Activated naive CD4-positive, alpha-beta T cell treated with anti-CD3 and anti-CD28 coated beads, Interleukin-2, amount 50 U/mL, for 72 hours (primary cell): ENCODE measurements around the gene CH25H. TPM values are rescaled to one million over a fixed set of nuclear protein-coding genes. Genes with fewer than 3 reads are reported as not detected.
"Not testable (repeated sequence)": the region's sequence is repeated elsewhere in the genome, so short reads cannot be mapped to it uniquely, and the experiment has no call there.

ENCODE experiments used
- ATAC-seq, 2 donors: fragments of 150-1000 bp; cut with Tn5 transposase; 2 replicates each; pipeline ENCODE4 v1.10.0; 2021; ENCODE audit warnings: mild to moderate bottlenecking in 2 of 2, moderate library complexity in 2 of 2
- DNase-seq, 2 donors: peaks; one replicate each; pipeline ENCODE4 v3.0.0; 2021 to 2022; ENCODE audit warnings: low spot score in 2 of 2
- H3K27ac Mint-ChIP-seq, 2 donors: one replicate each; pipeline ENCODE4 v1.8.0; 2022; ENCODE audit warnings: mild to moderate bottlenecking in 2 of 2, mixed read lengths in 2 of 2
- H3K36me3 Mint-ChIP-seq, 2 donors: one replicate each; pipeline ENCODE4 v1.8.0; 2022; ENCODE audit warnings: mixed read lengths in 2 of 2
- H3K9me3 Mint-ChIP-seq, 2 donors: one replicate each; pipeline ENCODE4 v1.8.0; 2022; ENCODE audit warnings: mixed read lengths in 2 of 2
- total RNA-seq, 2 donors: library from RNA; stranded (reverse); gene quantifications; one replicate each; pipeline ENCODE4 v1.2.3, GENCODE V29; 2022

Gene CH25H, protein sequence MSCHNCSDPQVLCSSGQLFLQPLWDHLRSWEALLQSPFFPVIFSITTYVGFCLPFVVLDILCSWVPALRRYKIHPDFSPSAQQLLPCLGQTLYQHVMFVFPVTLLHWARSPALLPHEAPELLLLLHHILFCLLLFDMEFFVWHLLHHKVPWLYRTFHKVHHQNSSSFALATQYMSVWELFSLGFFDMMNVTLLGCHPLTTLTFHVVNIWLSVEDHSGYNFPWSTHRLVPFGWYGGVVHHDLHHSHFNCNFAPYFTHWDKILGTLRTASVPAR
- under 1 TPM in 1 of 2 donors, not detected in 1; 0.14 TPM for total RNA-seq

DNA sequence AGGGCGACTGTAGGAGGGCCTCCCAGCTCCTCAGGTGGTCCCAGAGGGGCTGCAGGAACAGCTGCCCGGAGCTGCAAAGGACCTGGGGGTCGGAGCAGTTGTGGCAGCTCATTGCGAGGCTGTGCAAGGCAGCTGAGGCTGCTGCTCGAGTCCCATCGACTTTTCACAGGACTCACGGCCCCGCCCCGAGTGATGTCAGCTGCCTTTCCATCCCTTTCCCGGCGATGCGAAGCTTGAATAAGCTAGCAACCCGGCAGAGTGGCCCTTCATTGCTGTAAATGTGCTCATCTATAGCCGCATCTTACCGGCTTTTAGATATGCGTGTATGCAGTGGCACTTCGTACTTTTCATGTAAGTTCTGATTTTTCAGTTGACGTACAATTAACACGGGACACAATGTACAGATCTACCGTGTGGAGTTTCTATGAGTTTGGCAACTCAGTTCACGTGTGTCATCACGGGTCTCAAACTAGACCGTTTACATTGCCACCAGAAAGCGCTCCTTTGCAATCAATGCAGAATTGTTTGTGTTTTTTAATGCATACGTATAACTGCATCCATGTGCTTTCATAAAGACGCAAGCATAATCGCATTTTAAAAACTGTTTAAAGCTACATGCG is at the start of gene CH25H:
TSS of gene CH25H (minus strand) at position 137 of the 620 bp plus-strand sequence. CDS start at position 112, 25 bp downstream.
- ATAC-seq: peak; percentile 67 to 75
- Mint-ChIP-seq H3K9me3 (no peaks in the 10 kb centered on the region), H3K36me3 (peaks cover 0 to 6% of the 10 kb centered on the region in 2 donors), H3K27ac (no peak within 1 kb of the TSS)
- peak in 1 of 2 donors; percentile 45 for DNase-seq

DNA sequence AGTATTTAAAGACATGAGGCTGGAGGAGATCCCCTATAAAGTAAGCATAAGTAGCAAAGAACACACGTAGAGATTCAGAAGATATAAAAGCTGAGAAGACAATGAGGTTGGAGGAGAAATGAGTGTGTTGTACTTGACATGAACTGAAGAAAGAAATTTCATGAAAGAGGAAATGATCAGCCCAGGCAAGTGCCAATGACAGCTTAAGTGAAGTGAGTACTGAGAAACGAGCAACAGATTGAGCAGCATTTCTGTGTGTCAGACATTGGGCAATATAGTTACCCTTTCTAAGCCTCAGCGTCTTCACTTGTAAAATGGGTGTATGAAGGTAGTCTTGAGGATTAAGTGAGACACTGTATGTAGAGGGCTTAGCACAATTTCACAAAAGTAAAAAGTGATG is 49.2 kb upstream of the CH25H start:
- DNase-seq (no peak), ATAC-seq (no peak)
- H3K9me3 Mint-ChIP-seq: peaks cover 16 to 23% of the 10 kb centered on the region in 2 donors
- no peak overlapping the region for H3K27ac Mint-ChIP-seq
- peaks cover 17 to 36% of the 10 kb centered on the region in 2 donors for H3K36me3 Mint-ChIP-seq

DNA sequence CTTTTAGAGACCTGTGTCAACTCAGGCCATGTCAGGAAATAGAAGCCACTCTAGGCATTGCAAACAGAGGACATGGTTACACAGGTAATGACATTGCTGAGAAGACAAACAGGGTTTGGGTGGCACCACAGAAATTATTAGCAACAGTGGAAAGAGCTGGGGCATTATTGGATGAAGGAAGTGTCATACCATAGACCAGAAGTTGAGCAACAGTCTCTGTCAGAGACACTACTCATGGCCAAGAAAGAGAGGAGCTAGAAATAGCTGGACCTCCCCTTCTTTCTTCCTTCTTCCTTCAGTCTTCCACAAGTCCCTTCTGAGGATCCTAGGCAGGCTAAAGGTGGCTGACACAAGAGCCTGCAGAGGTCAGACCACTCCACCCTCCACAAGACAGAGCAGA is 48.7 kb upstream of the CH25H start:
- ATAC-seq (no peak), DNase-seq (no peak)
- Mint-ChIP-seq H3K36me3 (peaks cover 17 to 36% of the 10 kb centered on the region in 2 donors), H3K27ac (no peak overlapping the region), H3K9me3 (peaks cover 16 to 23% of the 10 kb centered on the region in 2 donors)

DNA sequence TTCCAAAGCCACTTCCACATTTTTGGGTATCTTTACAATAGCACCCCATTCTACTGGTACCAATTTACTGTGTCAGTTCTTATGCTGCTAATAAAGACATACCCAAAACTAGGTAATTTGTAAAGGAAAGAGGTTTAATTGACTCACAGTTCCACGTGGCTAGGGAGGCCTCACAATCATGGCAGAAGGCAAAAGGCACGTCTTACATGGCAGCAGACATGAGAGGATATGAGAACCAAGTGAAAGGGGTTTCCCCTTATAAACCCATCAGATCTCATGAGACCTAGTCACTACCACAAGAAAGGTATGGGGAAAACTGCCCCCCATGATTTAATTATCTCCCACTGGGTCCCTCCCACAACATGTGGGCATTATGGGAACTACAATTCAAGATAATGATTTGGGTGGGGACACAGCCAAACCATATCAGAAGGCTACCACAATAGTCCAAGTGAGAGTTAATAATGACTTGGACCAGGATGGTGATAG is 48.0 kb upstream of the CH25H start:
- peak in 1 of 2 donors; percentile 9 for ATAC-seq
- H3K36me3 Mint-ChIP-seq: peaks cover 17 to 36% of the 10 kb centered on the region in 2 donors
- DNase-seq: not testable (repeated sequence)
- peak overlapping the region in 1 of 2 donors; percentile 37 for H3K27ac Mint-ChIP-seq
- peaks cover 16 to 23% of the 10 kb centered on the region in 2 donors for H3K9me3 Mint-ChIP-seq

DNA sequence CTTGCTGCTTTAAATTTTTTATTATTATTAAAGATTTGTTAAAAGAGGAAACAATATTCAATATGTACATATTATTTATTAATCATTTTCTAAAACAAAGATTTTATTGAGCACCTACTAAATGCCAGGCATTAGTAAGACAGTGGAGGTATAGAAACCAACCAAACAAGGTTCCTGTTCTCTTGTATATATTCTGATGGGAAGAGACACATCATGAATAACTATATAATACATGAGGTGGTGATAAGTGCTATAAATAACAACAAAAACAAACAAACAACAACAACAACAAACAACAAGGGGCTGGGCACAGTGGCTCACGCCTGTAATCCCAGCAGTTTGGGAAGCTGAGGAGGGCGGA is 45.1 kb upstream of the CH25H start:
- no peak overlapping the region for H3K27ac Mint-ChIP-seq
- ATAC-seq: no peak

DNA sequence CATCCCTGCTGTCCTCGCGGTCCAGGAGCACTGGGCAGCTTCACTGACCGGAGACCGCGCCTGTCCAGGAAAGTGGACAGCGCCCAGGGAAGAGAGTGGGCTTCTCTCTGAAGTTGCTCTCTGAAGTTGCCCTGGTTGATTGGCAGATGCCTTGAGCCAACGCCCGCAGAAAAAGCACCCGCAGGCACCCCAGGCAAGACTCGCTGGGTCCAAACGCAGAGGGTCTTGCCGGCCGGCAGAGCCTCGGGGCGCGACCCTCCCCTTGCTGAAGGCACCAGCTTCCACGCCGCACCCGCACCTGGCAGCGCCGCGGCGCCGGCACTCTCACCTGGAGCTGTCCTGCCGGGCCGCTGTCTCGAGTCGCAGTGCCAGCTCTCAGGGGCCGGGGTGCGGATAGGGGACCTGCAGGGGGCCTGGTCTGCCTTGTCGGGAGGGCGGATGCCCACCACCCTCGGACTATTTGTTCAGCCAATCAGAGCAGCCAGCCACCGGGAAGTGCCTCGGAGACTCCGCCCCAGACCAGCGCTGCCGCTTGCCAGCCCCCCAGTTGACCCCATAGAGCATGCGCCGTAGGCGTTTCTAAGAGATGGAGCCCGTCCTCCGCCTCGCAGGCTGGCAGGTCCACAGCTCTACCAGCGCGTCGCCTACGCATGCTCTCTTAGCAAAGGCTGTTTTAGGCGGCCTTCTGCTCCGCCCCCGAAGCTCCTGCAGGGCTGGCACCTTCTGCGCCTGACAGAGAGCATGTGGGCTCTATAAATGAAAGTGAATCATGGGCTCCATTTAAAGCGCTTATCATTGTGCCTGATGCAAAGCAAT is 44.5 kb upstream of the CH25H start, which contains the start of gene LIPA:
TSS of gene LIPA (minus strand) at position 367 of the 816 bp plus-strand sequence. CDS start 4,127 bp downstream, outside the sequence.
- peak; percentile 88 to 93 for DNase-seq
- peaks cover 17 to 36% of the 10 kb centered on the region in 2 donors for H3K36me3 Mint-ChIP-seq
- ATAC-seq: peak; percentile 96 to 97
- H3K27ac Mint-ChIP-seq: peak within 1 kb of the TSS in 1 of 2 donors; percentile 41
- peaks cover 16 to 23% of the 10 kb centered on the region in 2 donors for H3K9me3 Mint-ChIP-seq

More for the DNA sequence above, 45.1 kb upstream of the CH25H start:
- DNase-seq: no peak
- H3K9me3 Mint-ChIP-seq: peaks cover 16 to 23% of the 10 kb centered on the region in 2 donors
- peaks cover 17 to 36% of the 10 kb centered on the region in 2 donors for H3K36me3 Mint-ChIP-seq

DNA sequence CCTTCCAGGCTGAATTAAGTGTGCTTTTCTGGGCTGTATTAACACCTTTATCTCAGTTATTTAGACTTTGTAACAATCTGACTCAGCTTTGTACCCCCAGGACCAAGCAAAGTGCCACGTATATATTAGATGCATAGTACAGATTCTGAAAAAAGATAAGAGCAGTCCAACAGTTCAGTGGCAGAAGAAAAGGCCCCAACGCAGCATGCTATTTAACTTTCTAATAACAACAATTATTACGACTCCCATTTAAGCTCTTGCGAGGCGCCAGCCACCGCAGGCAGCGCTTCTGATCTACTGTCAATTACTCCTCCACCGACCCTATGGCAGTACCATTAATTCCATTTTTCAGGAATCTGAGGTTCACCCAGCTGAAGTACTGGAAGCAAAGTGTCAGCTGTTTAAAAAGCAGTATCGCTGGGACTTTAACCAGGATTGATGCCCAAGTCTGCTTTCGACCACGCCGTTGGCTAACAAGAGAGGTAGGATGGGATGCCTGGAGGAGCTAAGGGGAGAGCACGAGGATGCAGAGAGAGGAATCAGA is 43.8 kb upstream of the CH25H start:
- peak overlapping the region in 1 of 2 donors; percentile 41 for H3K27ac Mint-ChIP-seq
- ATAC-seq (no peak), DNase-seq (no peak)
- H3K9me3 Mint-ChIP-seq: peaks cover 16 to 20% of the 10 kb centered on the region in 2 donors
- H3K36me3 Mint-ChIP-seq: peaks cover 17 to 36% of the 10 kb centered on the region in 2 donors

DNA sequence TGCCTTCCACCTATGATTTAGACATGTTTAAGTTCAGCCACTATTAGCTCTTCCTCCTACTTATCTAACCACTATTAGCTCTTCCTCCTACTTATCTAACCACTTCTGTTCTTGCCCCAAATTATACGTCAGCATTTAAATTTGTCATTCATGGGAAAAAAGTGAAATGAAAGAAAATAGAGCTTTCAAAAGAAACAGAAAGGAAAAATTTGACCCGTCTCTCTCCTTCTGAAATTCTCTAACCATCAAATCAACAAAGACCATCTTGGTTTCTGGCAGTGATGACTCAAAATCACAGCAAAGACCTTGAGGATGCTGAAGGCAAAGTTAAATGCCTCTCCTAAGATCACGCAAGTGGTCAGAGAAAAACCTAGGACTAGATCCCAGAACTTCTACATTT is 41.9 kb upstream of the CH25H start:
- H3K27ac Mint-ChIP-seq: no peak overlapping the region
- ATAC-seq (no peak), DNase-seq (no peak)
- H3K36me3 Mint-ChIP-seq: peaks cover 0 to 18% of the 10 kb centered on the region in 2 donors
- H3K9me3 Mint-ChIP-seq: peaks cover 4% of the 10 kb centered on the region in 2 donors

DNA sequence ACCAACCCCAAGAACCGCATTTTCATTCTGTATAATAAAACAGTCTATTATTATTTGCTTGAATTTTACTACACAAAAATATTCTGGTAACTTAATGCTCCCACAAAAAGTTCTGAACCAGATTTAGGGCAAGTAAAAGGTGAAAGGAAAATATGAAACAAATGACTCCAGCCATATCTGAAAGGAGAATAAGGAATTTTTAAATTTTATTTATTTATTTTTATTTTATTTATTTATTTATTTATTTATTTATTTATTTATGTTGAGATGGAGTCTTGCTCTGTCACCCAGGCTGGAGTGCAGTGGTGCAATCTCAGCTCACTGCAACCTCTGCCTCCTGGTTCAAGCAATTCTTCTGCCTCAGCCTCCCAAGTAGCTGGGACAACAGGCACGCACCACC is 40.5 kb upstream of the CH25H start:
- DNase-seq, ATAC-seq, H3K9me3 Mint-ChIP-seq, H3K27ac Mint-ChIP-seq, H3K36me3 Mint-ChIP-seq: not testable (repeated sequence)

DNA sequence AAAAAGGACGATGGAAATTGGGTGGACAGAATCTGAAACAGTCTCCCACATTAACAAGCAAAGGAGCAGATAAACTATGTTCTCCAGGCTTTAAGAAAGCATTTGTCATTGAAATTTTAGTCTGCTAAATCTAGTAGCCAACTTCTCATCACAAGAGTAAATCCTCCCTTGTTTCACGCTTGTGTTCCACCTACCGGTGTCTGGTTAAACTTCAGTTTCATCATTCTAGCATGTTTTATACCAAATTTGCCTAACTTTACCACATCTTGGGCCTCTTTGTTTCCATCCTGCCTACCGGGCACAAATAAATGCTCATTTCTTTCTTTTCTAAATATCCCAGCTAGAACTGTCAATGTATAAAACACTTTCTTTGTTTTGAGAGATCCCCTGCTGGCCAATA is 38.7 kb upstream of the CH25H start:
- H3K9me3 Mint-ChIP-seq: no peaks in the 10 kb centered on the region
- no peak for ATAC-seq

DNA sequence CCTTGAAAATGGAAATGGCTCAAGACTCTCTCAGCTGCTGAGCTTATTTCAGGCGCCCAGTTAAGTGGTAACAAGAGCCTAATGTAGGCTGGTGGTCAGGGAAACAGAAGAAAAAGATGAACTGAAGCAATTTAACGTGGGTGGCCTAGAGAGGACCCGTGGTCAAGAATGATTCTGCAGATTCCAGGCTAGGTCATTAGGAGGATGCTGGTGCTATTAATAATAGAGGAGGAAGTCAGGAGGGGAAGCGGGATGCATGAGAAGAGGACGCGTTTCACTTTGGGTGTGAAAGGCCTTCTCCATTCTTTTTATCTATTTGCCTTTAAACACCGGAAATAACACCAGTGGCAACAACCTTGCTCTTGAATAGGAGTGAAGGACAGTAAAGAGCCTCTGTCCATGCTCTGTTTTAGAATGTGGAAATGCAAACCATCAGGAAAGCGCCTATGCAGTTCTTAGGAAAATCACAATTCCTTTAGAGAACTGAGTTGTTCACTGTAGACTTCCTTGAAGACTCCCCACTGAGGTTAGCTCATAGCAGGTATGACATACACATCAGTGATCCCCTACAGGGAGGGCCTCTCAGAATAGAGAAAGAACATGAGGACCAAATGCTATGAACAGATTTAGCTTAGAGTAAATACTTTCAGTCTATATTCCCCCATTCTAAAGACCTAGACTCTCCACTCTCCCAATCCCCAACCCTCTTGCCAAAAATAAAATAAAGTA is 35.9 kb upstream of the CH25H start:
- Mint-ChIP-seq H3K9me3 (no peaks in the 10 kb centered on the region), H3K36me3 (no peaks in the 10 kb centered on the region), H3K27ac (no peak overlapping the region)
- ATAC-seq (no peak), DNase-seq (no peak)

More for the DNA sequence above, 38.7 kb upstream of the CH25H start:
- H3K36me3 Mint-ChIP-seq: no peaks in the 10 kb centered on the region
- no peak overlapping the region for H3K27ac Mint-ChIP-seq
- DNase-seq: no peak

DNA sequence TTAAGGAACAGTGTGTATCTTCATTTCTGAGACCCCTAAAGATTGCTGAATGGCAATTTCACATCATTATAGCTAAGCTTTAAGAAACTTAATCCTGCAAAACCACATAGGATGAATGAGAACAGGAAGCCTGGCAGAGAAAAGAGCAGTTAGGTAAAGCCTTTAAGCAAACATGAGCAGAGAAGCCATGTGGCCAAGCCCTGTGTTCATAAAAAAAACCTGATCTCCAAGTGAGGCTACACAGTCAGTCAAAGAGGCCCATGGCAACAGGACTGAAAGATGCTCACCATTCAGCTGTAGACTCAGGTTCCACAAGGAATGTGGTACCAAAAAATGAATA is 35.2 kb upstream of the CH25H start:
- Mint-ChIP-seq H3K9me3 (no peaks in the 10 kb centered on the region), H3K27ac (no peak overlapping the region), H3K36me3 (no peaks in the 10 kb centered on the region)
- ATAC-seq: no peak
- no peak for DNase-seq

DNA sequence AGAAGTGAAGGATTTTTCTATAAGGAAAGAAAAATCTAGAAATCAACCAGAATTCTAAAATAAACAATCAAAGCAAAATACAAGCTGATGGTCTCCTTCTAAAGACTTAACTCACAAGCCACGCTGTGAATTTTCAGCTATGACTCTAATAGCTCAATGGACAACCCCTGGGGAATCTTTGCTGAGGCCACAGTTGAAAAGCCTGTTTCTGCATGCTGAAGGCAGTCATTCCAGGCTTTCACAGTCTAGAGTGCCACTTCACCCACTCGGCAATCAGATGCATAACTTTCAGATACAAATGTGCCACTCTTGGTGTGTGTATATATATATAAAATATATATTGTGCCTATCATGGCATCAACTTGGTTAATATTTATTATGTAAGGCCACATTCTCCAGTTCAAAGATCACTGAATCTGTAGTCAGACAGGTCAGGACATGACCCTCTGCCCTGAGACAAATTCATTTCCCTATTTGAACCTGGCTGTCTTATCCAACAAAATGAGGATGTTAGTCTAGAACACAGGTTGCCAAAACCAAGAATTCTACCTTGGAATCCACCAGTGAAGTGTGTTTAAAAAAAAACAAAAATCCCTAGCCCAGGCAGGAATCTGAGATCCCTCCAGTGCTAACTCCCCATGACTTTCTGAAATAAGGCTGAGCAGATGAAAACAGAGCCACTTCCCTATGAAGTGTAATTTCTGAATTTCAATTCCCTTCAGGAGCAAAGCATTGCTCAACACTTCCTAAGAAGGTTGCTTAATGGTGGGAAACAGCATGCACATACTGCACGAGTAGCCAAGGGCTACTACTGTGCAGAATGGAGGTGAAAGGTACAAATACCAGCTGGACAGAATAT is 34.6 kb upstream of the CH25H start:
- no peaks in the 10 kb centered on the region for H3K36me3 Mint-ChIP-seq
- H3K27ac Mint-ChIP-seq: no peak overlapping the region
- ATAC-seq (no peak), DNase-seq (no peak)
- H3K9me3 Mint-ChIP-seq: no peaks in the 10 kb centered on the region

DNA sequence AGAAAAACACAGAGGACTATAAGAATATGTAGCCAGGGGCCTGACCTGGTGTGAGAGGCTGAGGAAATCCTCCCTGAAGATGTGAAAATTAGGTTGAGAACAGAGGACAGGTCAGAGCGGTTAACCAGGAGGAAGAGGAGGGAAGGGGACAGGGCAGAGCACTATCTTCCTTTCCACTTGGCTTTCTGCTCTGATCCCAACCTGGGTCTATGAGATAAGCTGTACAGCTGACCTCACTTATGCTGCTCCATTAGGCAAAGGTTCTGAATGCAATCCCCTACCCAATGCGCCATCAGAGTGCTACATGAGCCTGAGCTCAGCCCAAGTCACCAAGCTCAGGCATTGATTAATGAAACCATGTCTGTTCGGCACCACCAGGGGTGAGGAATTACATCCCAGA is 33.9 kb upstream of the CH25H start:
- ATAC-seq (no peak), DNase-seq (no peak)
- peak overlapping the region in 1 of 2 donors; percentile 72 for H3K27ac Mint-ChIP-seq
- no peaks in the 10 kb centered on the region for H3K9me3 Mint-ChIP-seq
- no peaks in the 10 kb centered on the region for H3K36me3 Mint-ChIP-seq

DNA sequence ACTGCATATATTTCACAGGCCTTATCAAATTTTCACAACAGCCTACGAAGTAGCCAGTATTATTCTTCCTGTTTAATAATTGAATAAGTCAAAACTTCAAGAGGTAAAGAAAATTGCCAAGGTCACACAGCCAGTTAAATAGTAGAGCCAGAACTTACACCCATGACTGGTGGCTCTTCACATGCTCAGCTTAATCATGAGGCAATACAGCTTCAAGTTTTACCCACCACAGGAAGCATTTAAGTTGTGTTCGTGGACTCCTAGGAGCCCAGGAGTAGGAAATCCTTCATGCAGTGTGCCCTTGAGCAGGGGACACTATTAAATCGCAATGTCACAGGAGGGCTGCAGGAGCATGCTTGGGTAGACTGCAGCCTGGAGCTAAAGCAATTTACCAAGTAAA is 33.4 kb upstream of the CH25H start:
- Mint-ChIP-seq H3K36me3 (no peaks in the 10 kb centered on the region), H3K9me3 (no peaks in the 10 kb centered on the region), H3K27ac (no peak overlapping the region)
- DNase-seq (no peak), ATAC-seq (no peak)
